Measurements from ENCODE around the gene THSD7A. TPM values are rescaled to one million over a fixed set of nuclear protein-coding genes. Genes with fewer than 3 reads are reported as not detected.

The THSD7A gene
- total and polyA plus RNA-seq, 7 experiments from 2014 or later: 1.2 to 1.3 TPM; not detected in 5

- ChIA-PET POLR2A (no interaction called here), CTCF (no interaction called here)
- ATAC-seq (peak; percentile 51), DNase-seq (peak in 5 of 9 donors; percentile 30 to 37 (median 31))
- Histone ChIP-seq H3K4me1 (ENCODE audit: control insufficient read depth in 2 of 2, insufficient read depth in 2 of 2, low read length in 2 of 2) (no peaks in the 10 kb centered on the region), H3K27me3 (ENCODE audit: control insufficient read depth in 2 of 2, insufficient read depth in 2 of 2, low read length in 2 of 2) (no peaks in the 10 kb centered on the region), H3K4me3 (ENCODE audit: low read length) (no peak overlapping the region), H3K27ac (ENCODE audit: low read depth, low read length) (no peak overlapping the region), H3K9me3 (ENCODE audit: control insufficient read depth in 2 of 3, low read length in 3 of 3) (no peaks in the 10 kb centered on the region), H3K36me3 (ENCODE audit: control insufficient read depth in 2 of 3, insufficient read depth in 3 of 3, low read length in 3 of 3) (no peaks in the 10 kb centered on the region)
- intact Hi-C loops (cut with micrococcal nuclease): loop anchor here (5.0 to 10.0 kb wide), 2 partner anchors 457 to 459 kb away; no protein-coding TSS in a partner anchor
- H3K27me3 Mint-ChIP-seq: peaks cover 6 to 8% (median 7%) of the 10 kb centered on the region in 5 donors
- H3K36me3 Mint-ChIP-seq: no peaks in the 10 kb centered on the region
- H3K4me1 Mint-ChIP-seq: peaks cover 0 to 8% (median 5%) of the 10 kb centered on the region in 7 donors
- no peak overlapping the region for H3K4me3 Mint-ChIP-seq
- no peak overlapping the region for H3K27ac Mint-ChIP-seq
- no peaks in the 10 kb centered on the region for H3K9me3 Mint-ChIP-seq
These were observed 488.1 kb downstream of the THSD7A start for GRCh38 chr7:11343818-11344413.

- H3K27me3 Mint-ChIP-seq: peaks cover 6 to 8% (median 7%) of the 10 kb centered on the region in 5 donors
- no peak for DNase-seq
- Histone ChIP-seq H3K4me1 (ENCODE audit: control insufficient read depth in 2 of 2, insufficient read depth in 2 of 2, low read length in 2 of 2) (no peaks in the 10 kb centered on the region), H3K27me3 (ENCODE audit: control insufficient read depth in 2 of 2, insufficient read depth in 2 of 2, low read length in 2 of 2) (no peaks in the 10 kb centered on the region), H3K4me3 (ENCODE audit: low read length) (no peak overlapping the region), H3K27ac (ENCODE audit: low read depth, low read length) (no peak overlapping the region), H3K36me3 (ENCODE audit: control insufficient read depth in 2 of 3, insufficient read depth in 3 of 3, low read length in 3 of 3) (no peaks in the 10 kb centered on the region), H3K9me3 (ENCODE audit: control insufficient read depth in 2 of 3, low read length in 3 of 3) (no peaks in the 10 kb centered on the region)
- no peaks in the 10 kb centered on the region for H3K36me3 Mint-ChIP-seq
- CTCF ChIA-PET: no interaction called here
- H3K27ac Mint-ChIP-seq: no peak overlapping the region
- H3K4me1 Mint-ChIP-seq: peaks cover 0 to 8% (median 5%) of the 10 kb centered on the region in 7 donors
- intact Hi-C loops (cut with micrococcal nuclease): loop anchor here (5.0 to 10.0 kb wide), 2 partner anchors 456 to 458 kb away; no protein-coding TSS in a partner anchor
- H3K4me3 Mint-ChIP-seq: no peak overlapping the region
- ATAC-seq: no peak
- no peaks in the 10 kb centered on the region for H3K9me3 Mint-ChIP-seq
- POLR2A ChIA-PET: no interaction called here
These were observed 488.9 kb downstream of the THSD7A start for GRCh38 chr7:11343136-11343535.

GRCh38 chr7:11341285-11341944, 490.6 kb downstream of the THSD7A start:
- ATAC-seq (no peak), DNase-seq (no peak)
- ChIA-PET POLR2A (no interaction called here), CTCF (no interaction called here)
- Histone ChIP-seq H3K36me3 (ENCODE audit: control insufficient read depth in 2 of 3, insufficient read depth in 3 of 3, low read length in 3 of 3) (no peaks in the 10 kb centered on the region), H3K27me3 (ENCODE audit: control insufficient read depth in 2 of 2, insufficient read depth in 2 of 2, low read length in 2 of 2) (no peaks in the 10 kb centered on the region), H3K9me3 (ENCODE audit: control insufficient read depth in 2 of 3, low read length in 3 of 3) (no peaks in the 10 kb centered on the region), H3K4me3 (ENCODE audit: low read length) (no peak overlapping the region), H3K27ac (ENCODE audit: low read depth, low read length) (no peak overlapping the region), H3K4me1 (ENCODE audit: control insufficient read depth in 2 of 2, insufficient read depth in 2 of 2, low read length in 2 of 2) (no peaks in the 10 kb centered on the region)
- no peak overlapping the region for H3K4me3 Mint-ChIP-seq
- no peaks in the 10 kb centered on the region for H3K36me3 Mint-ChIP-seq
- H3K27me3 Mint-ChIP-seq: peaks cover 6 to 10% (median 7%) of the 10 kb centered on the region in 5 donors
- no peak overlapping the region for H3K27ac Mint-ChIP-seq
- no peaks in the 10 kb centered on the region for H3K9me3 Mint-ChIP-seq
- peaks cover 0 to 8% (median 5%) of the 10 kb centered on the region in 7 donors for H3K4me1 Mint-ChIP-seq
- intact Hi-C loops (cut with micrococcal nuclease): loop anchor here (5.0 to 10.0 kb wide), 2 partner anchors 454 to 457 kb away; no protein-coding TSS in a partner anchor

GRCh38 chr7:11336432-11336831, 495.6 kb downstream of the THSD7A start:
- Histone ChIP-seq H3K9me3 (ENCODE audit: control insufficient read depth in 2 of 3, low read length in 3 of 3) (no peaks in the 10 kb centered on the region), H3K36me3 (ENCODE audit: control insufficient read depth in 2 of 3, insufficient read depth in 3 of 3, low read length in 3 of 3) (no peaks in the 10 kb centered on the region), H3K27me3 (ENCODE audit: control insufficient read depth in 2 of 2, insufficient read depth in 2 of 2, low read length in 2 of 2) (no peaks in the 10 kb centered on the region), H3K4me3 (ENCODE audit: low read length) (no peak overlapping the region), H3K4me1 (ENCODE audit: control insufficient read depth in 2 of 2, insufficient read depth in 2 of 2, low read length in 2 of 2) (no peaks in the 10 kb centered on the region), H3K27ac (ENCODE audit: low read depth, low read length) (no peak overlapping the region)
- DNase-seq (no peak), ATAC-seq (no peak)
- no peaks in the 10 kb centered on the region for H3K36me3 Mint-ChIP-seq
- ChIA-PET CTCF (no interaction called here), POLR2A (no interaction called here)
- H3K4me1 Mint-ChIP-seq: no peaks in the 10 kb centered on the region
- intact Hi-C loops (cut with micrococcal nuclease): no loop called here
- H3K27me3 Mint-ChIP-seq: peaks cover 0 to 4% (median 0%) of the 10 kb centered on the region in 5 donors
- no peak overlapping the region for H3K4me3 Mint-ChIP-seq
- H3K27ac Mint-ChIP-seq: no peak overlapping the region
- H3K9me3 Mint-ChIP-seq: no peaks in the 10 kb centered on the region

GRCh38 chr7:11335947-11336346, 496.1 kb downstream of the THSD7A start:
- no peaks in the 10 kb centered on the region for H3K9me3 ChIP-seq (ENCODE audit: control insufficient read depth in 2 of 3, low read length in 3 of 3)
- no peak overlapping the region for H3K27ac ChIP-seq (ENCODE audit: low read depth, low read length)
- no peak overlapping the region for H3K27ac Mint-ChIP-seq
- CTCF ChIA-PET: no interaction called here
- H3K4me3 ChIP-seq (ENCODE audit: low read length): no peak overlapping the region
- H3K27me3 ChIP-seq (ENCODE audit: control insufficient read depth in 2 of 2, insufficient read depth in 2 of 2, low read length in 2 of 2): no peaks in the 10 kb centered on the region
- H3K4me3 Mint-ChIP-seq: no peak overlapping the region
- no peaks in the 10 kb centered on the region for H3K36me3 ChIP-seq (ENCODE audit: control insufficient read depth in 2 of 3, insufficient read depth in 3 of 3, low read length in 3 of 3)
- no peaks in the 10 kb centered on the region for H3K9me3 Mint-ChIP-seq
- H3K4me1 Mint-ChIP-seq: no peaks in the 10 kb centered on the region
- ATAC-seq (no peak), DNase-seq (no peak)
- intact Hi-C loops (cut with micrococcal nuclease): no loop called here
- H3K4me1 ChIP-seq (ENCODE audit: control insufficient read depth in 2 of 2, insufficient read depth in 2 of 2, low read length in 2 of 2): no peaks in the 10 kb centered on the region
- POLR2A ChIA-PET: no interaction called here
- peaks cover 0 to 4% (median 0%) of the 10 kb centered on the region in 5 donors for H3K27me3 Mint-ChIP-seq
- H3K36me3 Mint-ChIP-seq: no peaks in the 10 kb centered on the region

GRCh38 chr7:11332865-11333228, 499.2 kb downstream of the THSD7A start:
- no peaks in the 10 kb centered on the region for H3K4me1 ChIP-seq (ENCODE audit: control insufficient read depth in 2 of 2, insufficient read depth in 2 of 2, low read length in 2 of 2)
- H3K9me3 ChIP-seq (ENCODE audit: control insufficient read depth in 2 of 3, low read length in 3 of 3): no peaks in the 10 kb centered on the region
- Mint-ChIP-seq H3K4me3 (no peak overlapping the region), H3K27ac (no peak overlapping the region), H3K36me3 (no peaks in the 10 kb centered on the region), H3K4me1 (no peaks in the 10 kb centered on the region), H3K9me3 (no peaks in the 10 kb centered on the region), H3K27me3 (peaks cover 0 to 3% (median 0%) of the 10 kb centered on the region in 5 donors)
- H3K27ac ChIP-seq (ENCODE audit: low read depth, low read length): no peak overlapping the region
- CTCF ChIA-PET: no interaction called here
- no peak for DNase-seq
- intact Hi-C loops (cut with micrococcal nuclease): no loop called here
- no peaks in the 10 kb centered on the region for H3K36me3 ChIP-seq (ENCODE audit: control insufficient read depth in 2 of 3, insufficient read depth in 3 of 3, low read length in 3 of 3)
- POLR2A ChIA-PET: no interaction called here
- ATAC-seq: no peak
- no peaks in the 10 kb centered on the region for H3K27me3 ChIP-seq (ENCODE audit: control insufficient read depth in 2 of 2, insufficient read depth in 2 of 2, low read length in 2 of 2)
- H3K4me3 ChIP-seq (ENCODE audit: low read length): no peak overlapping the region
